Activated B cell treated with CpG ODN at 0.5 μM for 24 hours (primary cell): ENCODE results near the gene DEK. TPM values are rescaled to one million over a fixed set of nuclear protein-coding genes. Genes with fewer than 3 reads are reported as not detected.

Source experiments
- ATAC-seq: fragments of 200-7000 bp; cut with Tn5 transposase; one replicate; pipeline ENCODE4 v1.10.0; 2021; ENCODE audit warnings: low read depth, mild to moderate bottlenecking, moderate library complexity
- CTCF ChIA-PET: fragments of 350-600 bp; sonication (Branson Sonifier 250); formaldehyde crosslinking; loops from one replicate; lab custom pipeline; 2021; ENCODE audit warnings: antibody characterized with exemption; lab: Charles Lee
- POLR2A ChIA-PET: fragments of 350-600 bp; sonication (Branson Sonifier 250); formaldehyde crosslinking; loops from one replicate; lab custom pipeline; 2021; ENCODE audit warnings: antibody characterized with exemption; lab: Charles Lee
- DNase-seq: peaks from one replicate; pipeline ENCODE4 v3.0.0; 2022
- H3K27ac Mint-ChIP-seq: one replicate; pipeline ENCODE4 v1.8.0; 2020; ENCODE audit warnings: mixed read lengths
- H3K27me3 Mint-ChIP-seq: one replicate; pipeline ENCODE4 v1.8.0; 2021; ENCODE audit warnings: mixed read lengths
- H3K36me3 Mint-ChIP-seq: one replicate; pipeline ENCODE4 v1.8.0; 2021; ENCODE audit warnings: low read depth, mixed read lengths
- H3K4me1 Mint-ChIP-seq: one replicate; pipeline ENCODE4 v1.8.0; 2021; ENCODE audit warnings: mixed read lengths
- H3K4me3 Mint-ChIP-seq: one replicate; pipeline ENCODE4 v1.8.0; 2020; ENCODE audit warnings: mild to moderate bottlenecking, mixed read lengths
- H3K9me3 Mint-ChIP-seq: one replicate; pipeline ENCODE4 v1.8.0; 2020; ENCODE audit warnings: mixed read lengths
- intact Hi-C: fragments of 100-400 bp; cut with micrococcal nuclease; formaldehyde crosslinking; loops from one replicate; pipeline ENCODE4 v1.15.1; 2024
- total RNA-seq: library from RNA; stranded (reverse); gene quantifications from 2 replicates; pipeline ENCODE4 v1.2.3, GENCODE V29; 2022
- TF ChIP-seq, protein P1 (sequence below): fragments of 200-600 bp; IDR thresholded peaks from one replicate; pipeline ENCODE4 v1.8.0; 2022; ENCODE audit warnings: antibody characterized with exemption, mild to moderate bottlenecking

The DEK gene
- total RNA-seq, 1 donor from 2014 or later: 80.8 TPM

- DNase-seq (no peak), ATAC-seq (no peak)
- ChIA-PET CTCF (no interaction called here), POLR2A (no interaction called here)
- TF ChIP-seq, protein P1, sequence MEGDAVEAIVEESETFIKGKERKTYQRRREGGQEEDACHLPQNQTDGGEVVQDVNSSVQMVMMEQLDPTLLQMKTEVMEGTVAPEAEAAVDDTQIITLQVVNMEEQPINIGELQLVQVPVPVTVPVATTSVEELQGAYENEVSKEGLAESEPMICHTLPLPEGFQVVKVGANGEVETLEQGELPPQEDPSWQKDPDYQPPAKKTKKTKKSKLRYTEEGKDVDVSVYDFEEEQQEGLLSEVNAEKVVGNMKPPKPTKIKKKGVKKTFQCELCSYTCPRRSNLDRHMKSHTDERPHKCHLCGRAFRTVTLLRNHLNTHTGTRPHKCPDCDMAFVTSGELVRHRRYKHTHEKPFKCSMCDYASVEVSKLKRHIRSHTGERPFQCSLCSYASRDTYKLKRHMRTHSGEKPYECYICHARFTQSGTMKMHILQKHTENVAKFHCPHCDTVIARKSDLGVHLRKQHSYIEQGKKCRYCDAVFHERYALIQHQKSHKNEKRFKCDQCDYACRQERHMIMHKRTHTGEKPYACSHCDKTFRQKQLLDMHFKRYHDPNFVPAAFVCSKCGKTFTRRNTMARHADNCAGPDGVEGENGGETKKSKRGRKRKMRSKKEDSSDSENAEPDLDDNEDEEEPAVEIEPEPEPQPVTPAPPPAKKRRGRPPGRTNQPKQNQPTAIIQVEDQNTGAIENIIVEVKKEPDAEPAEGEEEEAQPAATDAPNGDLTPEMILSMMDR: no peak
- H3K4me1 Mint-ChIP-seq: peaks cover 7% of the 10 kb centered on the region
- no peak overlapping the region for H3K27ac Mint-ChIP-seq
- no peak overlapping the region for H3K4me3 Mint-ChIP-seq
- H3K9me3 Mint-ChIP-seq: no peaks in the 10 kb centered on the region
- no peaks in the 10 kb centered on the region for H3K36me3 Mint-ChIP-seq
- intact Hi-C loops: no loop called here
- H3K27me3 Mint-ChIP-seq: peaks cover 33% of the 10 kb centered on the region
Observed at GRCh38 chr6:18281564-18281963, 17.2 kb upstream of the DEK start.

DNA sequence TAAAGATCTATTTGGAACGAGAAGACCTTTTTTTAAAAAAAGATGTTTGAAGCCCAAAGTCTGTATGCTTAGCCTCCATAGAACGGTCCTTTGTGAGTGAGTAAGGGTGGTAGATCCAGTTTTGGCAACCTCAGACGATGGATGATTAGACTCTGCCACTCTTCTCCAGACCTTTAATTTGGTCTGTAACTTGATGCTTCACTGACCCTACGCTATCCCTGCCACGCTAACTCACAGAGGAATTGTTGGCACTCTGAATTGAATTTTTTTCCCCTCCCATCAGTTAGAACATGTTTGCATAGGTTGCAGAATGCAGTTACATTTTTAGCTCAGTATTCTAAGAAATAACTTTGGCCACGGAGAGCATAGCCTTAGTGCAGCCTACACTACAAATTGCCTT is 15.8 kb upstream of the DEK start:
- Mint-ChIP-seq H3K4me1 (peaks cover 7% of the 10 kb centered on the region), H3K9me3 (no peaks in the 10 kb centered on the region), H3K36me3 (no peaks in the 10 kb centered on the region), H3K27me3 (peaks cover 44% of the 10 kb centered on the region), H3K27ac (no peak overlapping the region), H3K4me3 (no peak overlapping the region)
- POLR2A ChIA-PET: no interaction called here
- intact Hi-C loops: no loop called here
- no peak for ATAC-seq
- CTCF ChIA-PET: no interaction called here
- no peak for DNase-seq
- TF ChIP-seq, protein P1: no peak

DNA sequence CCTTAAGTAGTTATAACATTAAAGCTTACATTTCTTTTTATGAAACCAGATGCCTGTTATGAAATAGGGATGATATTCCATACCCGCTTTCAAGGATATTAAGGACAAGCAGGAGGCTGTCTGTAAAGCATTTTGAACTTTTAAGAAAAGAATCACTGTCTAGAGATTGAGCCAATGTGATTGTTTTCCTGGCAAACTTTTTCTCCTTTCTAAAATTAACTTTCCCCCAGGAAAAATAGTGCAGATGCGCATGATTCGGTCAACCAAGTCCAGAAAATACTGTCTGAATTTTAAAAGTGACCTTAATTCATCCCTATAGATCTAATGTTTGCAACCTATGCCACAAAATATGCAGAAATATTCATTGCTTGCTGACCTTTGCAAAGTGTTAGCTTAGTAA is 15.1 kb upstream of the DEK start:
- Mint-ChIP-seq H3K27me3 (peaks cover 45% of the 10 kb centered on the region), H3K9me3 (no peaks in the 10 kb centered on the region), H3K4me3 (no peak overlapping the region), H3K4me1 (peaks cover 7% of the 10 kb centered on the region), H3K27ac (no peak overlapping the region), H3K36me3 (no peaks in the 10 kb centered on the region)
- TF ChIP-seq, protein P1: no peak
- no peak for DNase-seq
- POLR2A ChIA-PET: interaction anchor here (0.6 kb wide), 1 partner anchor 522 kb away, joined by 3 read pairs; no protein-coding TSS in a partner anchor
- no peak for ATAC-seq
- CTCF ChIA-PET: no interaction called here
- intact Hi-C loops: no loop called here

DNA sequence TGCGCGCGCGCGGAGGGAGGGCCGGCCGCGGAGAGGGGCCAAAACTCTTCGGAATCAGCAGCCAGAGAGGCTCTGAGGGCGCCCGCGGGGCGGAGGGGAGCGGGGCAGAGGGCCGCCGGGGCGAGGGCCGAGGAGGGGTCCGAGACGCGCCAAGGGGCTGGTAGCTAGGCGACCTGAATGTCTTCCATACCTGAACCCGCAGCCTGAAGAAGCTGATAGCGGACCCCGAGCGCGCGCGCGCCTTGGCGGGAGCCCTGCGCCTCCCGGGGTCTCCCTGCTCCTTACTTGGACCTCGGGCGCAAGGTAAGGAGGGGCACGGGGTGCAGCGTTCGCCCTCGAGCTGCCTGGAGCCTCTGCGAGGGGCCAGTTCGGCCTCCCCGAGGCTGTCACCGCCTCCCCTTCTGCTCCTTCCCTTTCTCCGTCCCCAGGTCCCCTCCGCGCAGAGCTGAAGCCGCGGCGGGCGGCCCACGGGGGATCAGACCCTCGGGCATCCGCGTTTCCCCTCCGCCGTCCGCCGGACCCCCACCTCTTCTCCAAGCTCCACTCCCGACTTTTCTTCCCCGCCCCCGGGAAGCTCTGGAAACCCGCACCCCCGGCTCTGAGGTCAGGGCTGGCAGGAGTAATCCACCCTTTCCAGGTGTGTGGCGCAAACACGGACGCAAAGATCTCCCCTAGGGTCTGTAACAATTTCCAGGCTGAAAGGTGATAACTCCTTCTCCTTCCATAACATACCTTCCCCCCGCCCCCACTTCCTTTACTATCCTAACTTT is 13.1 kb upstream of the DEK start:
- ATAC-seq: no peak
- POLR2A ChIA-PET: no interaction called here
- TF ChIP-seq, protein P1: no peak
- Mint-ChIP-seq H3K36me3 (no peaks in the 10 kb centered on the region), H3K27ac (no peak overlapping the region), H3K27me3 (peaks cover 42% of the 10 kb centered on the region), H3K4me3 (peak overlapping the region; percentile 1), H3K9me3 (no peaks in the 10 kb centered on the region), H3K4me1 (peaks cover 7% of the 10 kb centered on the region)
- CTCF ChIA-PET: no interaction called here
- no peak for DNase-seq
- intact Hi-C loops: no loop called here

- Mint-ChIP-seq H3K4me3 (no peak overlapping the region), H3K36me3 (no peaks in the 10 kb centered on the region), H3K27ac (no peak overlapping the region), H3K4me1 (peaks cover 7% of the 10 kb centered on the region), H3K9me3 (no peaks in the 10 kb centered on the region), H3K27me3 (peaks cover 38% of the 10 kb centered on the region)
- POLR2A ChIA-PET: no interaction called here
- intact Hi-C loops: no loop called here
- ATAC-seq (no peak), DNase-seq (no peak)
- CTCF ChIA-PET: no interaction called here
- TF ChIP-seq, protein P1: no peak
Observed at GRCh38 chr6:18276610-18277236, 12.4 kb upstream of the DEK start.
